ENCODE data around the gene CR1L. TPM values are rescaled to one million over a fixed set of nuclear protein-coding genes. Genes with fewer than 3 reads are reported as not detected.

CR1L gene
- total RNA-seq, 1 experiment from 2014 or later: not detected

GRCh38 chr1:207605444-207606361 lies 39.2 kb upstream of the CR1L start:
- Histone ChIP-seq H3K27ac (ENCODE audit: low read length) (no peak overlapping the region), H3K9ac (ENCODE audit: low read length) (no peak overlapping the region), H3K4me3 (ENCODE audit: low read length) (no peak overlapping the region), H3K4me1 (ENCODE audit: insufficient read depth, low read length) (peaks cover 13% of the 10 kb centered on the region), H3K9me3 (ENCODE audit: low read length) (no peaks in the 10 kb centered on the region), H3K36me3 (ENCODE audit: low read depth, low read length) (no peaks in the 10 kb centered on the region), H3F3A (ENCODE audit: low read length, unreplicated experiment) (no peaks in the 10 kb centered on the region), H3K9me2 (replicated peaks; ENCODE audit: low read length) (no peaks in the 10 kb centered on the region), H3K27me3 (ENCODE audit: low read length) (peaks cover 33% of the 10 kb centered on the region), H3K4me2 (ENCODE audit: low read length) (no peak overlapping the region), H4K20me1 (ENCODE audit: low read length) (no peaks in the 10 kb centered on the region), H3K79me2 (ENCODE audit: low read length) (no peaks in the 10 kb centered on the region), H2AFZ (ENCODE audit: low read length) (no peak overlapping the region)
- intact Hi-C loops (cut with micrococcal nuclease): no loop called here
- no peak for TF ChIP-seq EZH2phosphoT487 (IDR thresholded peaks at IDR 0.05; ENCODE audit: borderline replicate concordance, low read length)
- TF ChIP-seq EZH2 (IDR thresholded peaks at IDR 0.05; ENCODE audit: low read length, unreplicated experiment): no peak
- TF ChIP-seq CTCF (conservative IDR thresholded peaks at IDR 0.05; ENCODE audit: low read depth, low read length): no peak
- no TSS peak for BruUV-seq (replicated peaks)
- DNase-seq: peak; percentile 31
- CTCF ChIA-PET: no interaction called here
- no peak for ATAC-seq
- POLR2A ChIA-PET (ENCODE audit: unreplicated experiment): no interaction called here

GRCh38 chr1:207606362-207606755 lies 38.6 kb upstream of the CR1L start:
- ChIA-PET CTCF (no interaction called here), POLR2A (ENCODE audit: unreplicated experiment) (no interaction called here)
- no peak overlapping the region for H2AFZ ChIP-seq (ENCODE audit: low read length)
- no peak overlapping the region for H3K9ac ChIP-seq (ENCODE audit: low read length)
- no peaks in the 10 kb centered on the region for H3K9me3 ChIP-seq (ENCODE audit: low read length)
- TF ChIP-seq EZH2 (IDR thresholded peaks at IDR 0.05; ENCODE audit: low read length, unreplicated experiment) (no peak), CTCF (conservative IDR thresholded peaks at IDR 0.05; ENCODE audit: low read depth, low read length) (no peak), EZH2phosphoT487 (IDR thresholded peaks at IDR 0.05; ENCODE audit: borderline replicate concordance, low read length) (no peak)
- H3F3A ChIP-seq (ENCODE audit: low read length, unreplicated experiment): no peaks in the 10 kb centered on the region
- no peaks in the 10 kb centered on the region for H3K36me3 ChIP-seq (ENCODE audit: low read depth, low read length)
- ATAC-seq (no peak), DNase-seq (no peak)
- peaks cover 37% of the 10 kb centered on the region for H3K27me3 ChIP-seq (ENCODE audit: low read length)
- no peak overlapping the region for H3K4me3 ChIP-seq (ENCODE audit: low read length)
- no peaks in the 10 kb centered on the region for H4K20me1 ChIP-seq (ENCODE audit: low read length)
- no peaks in the 10 kb centered on the region for H3K9me2 ChIP-seq (replicated peaks; ENCODE audit: low read length)
- no peak overlapping the region for H3K4me2 ChIP-seq (ENCODE audit: low read length)
- intact Hi-C loops (cut with micrococcal nuclease): no loop called here
- H3K79me2 ChIP-seq (ENCODE audit: low read length): no peaks in the 10 kb centered on the region
- no TSS peak for BruUV-seq (replicated peaks)
- no peak overlapping the region for H3K27ac ChIP-seq (ENCODE audit: low read length)
- peaks cover 13% of the 10 kb centered on the region for H3K4me1 ChIP-seq (ENCODE audit: insufficient read depth, low read length)

- DNase-seq (no peak), ATAC-seq (no peak)
- peaks cover 73% of the 10 kb centered on the region for H3K27me3 ChIP-seq (ENCODE audit: low read length)
- no peak overlapping the region for H2AFZ ChIP-seq (ENCODE audit: low read length)
- H3K27ac ChIP-seq (ENCODE audit: low read length): no peak overlapping the region
- no peaks in the 10 kb centered on the region for H3K79me2 ChIP-seq (ENCODE audit: low read length)
- H3K9ac ChIP-seq (ENCODE audit: low read length): no peak overlapping the region
- ChIA-PET POLR2A (ENCODE audit: unreplicated experiment) (no interaction called here), CTCF (no interaction called here)
- no peak overlapping the region for H3K4me3 ChIP-seq (ENCODE audit: low read length)
- no peaks in the 10 kb centered on the region for H3K9me2 ChIP-seq (replicated peaks; ENCODE audit: low read length)
- no peaks in the 10 kb centered on the region for H3K9me3 ChIP-seq (ENCODE audit: low read length)
- H3K4me2 ChIP-seq (ENCODE audit: low read length): no peak overlapping the region
- intact Hi-C loops (cut with micrococcal nuclease): no loop called here
- TF ChIP-seq EZH2 (IDR thresholded peaks at IDR 0.05; ENCODE audit: low read length, unreplicated experiment): no peak
- TF ChIP-seq CTCF (conservative IDR thresholded peaks at IDR 0.05; ENCODE audit: low read depth, low read length): no peak
- TF ChIP-seq EZH2phosphoT487 (IDR thresholded peaks at IDR 0.05; ENCODE audit: borderline replicate concordance, low read length): no peak
- H3F3A ChIP-seq (ENCODE audit: low read length, unreplicated experiment): no peaks in the 10 kb centered on the region
- H4K20me1 ChIP-seq (ENCODE audit: low read length): no peaks in the 10 kb centered on the region
- H3K4me1 ChIP-seq (ENCODE audit: insufficient read depth, low read length): no peaks in the 10 kb centered on the region
- H3K36me3 ChIP-seq (ENCODE audit: low read depth, low read length): no peaks in the 10 kb centered on the region
- no TSS peak for BruUV-seq (replicated peaks)
Observed at GRCh38 chr1:207612762-207613161, 32.2 kb upstream of the CR1L start.

Data from PC-3 (cell line).